ENCODE measurements around the gene VAV1. TPM values are rescaled to one million over a fixed set of nuclear protein-coding genes. Genes with fewer than 3 reads are reported as not detected.

The VAV1 gene
- total RNA-seq, 1 experiment from 2014 or later = not detected

- no peaks in the 10 kb centered on the region for H3K9me3 ChIP-seq
- H3K9me3 Mint-ChIP-seq (ENCODE audit: unreplicated experiment) = no peaks in the 10 kb centered on the region
- no TSS peak for BruUV-seq (replicated peaks)
- no peaks in the 10 kb centered on the region for H3K4me1 ChIP-seq
- intact Hi-C loops (cut with micrococcal nuclease; ENCODE audit: unreplicated experiment) = no loop called here
- H3K4me3 ChIP-seq (ENCODE audit: low read depth, low read length) = no peak overlapping the region
- no peak overlapping the region for H3K4me3 Mint-ChIP-seq (ENCODE audit: unreplicated experiment)
- ChIA-PET CTCF (no interaction called here), POLR2A (no interaction called here)
- H3K27me3 Mint-ChIP-seq (ENCODE audit: insufficient read depth, unreplicated experiment) = peaks cover 4% of the 10 kb centered on the region
- DNase-seq = no peak
- no peaks in the 10 kb centered on the region for H3K27me3 ChIP-seq (replicated peaks; ENCODE audit: control insufficient read depth, insufficient read depth, low read length)
- no peak for TF ChIP-seq CTCF (IDR thresholded peaks at IDR 0.05; ENCODE audit: insufficient read depth in 1 of 2, low read depth in 1 of 2, low read length in 1 of 2, severe bottlenecking in 1 of 2, unreplicated experiment in 1 of 2)
- no peak overlapping the region for H3K27ac Mint-ChIP-seq (ENCODE audit: unreplicated experiment)
- no peaks in the 10 kb centered on the region for H3K4me1 Mint-ChIP-seq (ENCODE audit: low read depth, unreplicated experiment)
- no peaks in the 10 kb centered on the region for H3K36me3 Mint-ChIP-seq (ENCODE audit: insufficient read depth, unreplicated experiment)
- no peaks in the 10 kb centered on the region for H3K36me3 ChIP-seq (ENCODE audit: control insufficient read depth, insufficient read depth, low read length)
Measured at GRCh38 chr19:6808494-6808893, 36.0 kb downstream of the VAV1 start.

GRCh38 chr19:6809262-6809661 lies 36.8 kb downstream of the VAV1 start:
- BruUV-seq (replicated peaks) = no TSS peak
- CTCF ChIA-PET = no interaction called here
- Histone ChIP-seq H3K27me3 (replicated peaks; ENCODE audit: control insufficient read depth, insufficient read depth, low read length) (no peaks in the 10 kb centered on the region), H3K36me3 (ENCODE audit: control insufficient read depth, insufficient read depth, low read length) (no peaks in the 10 kb centered on the region), H3K4me3 (ENCODE audit: low read depth, low read length) (no peak overlapping the region), H3K9me3 (no peaks in the 10 kb centered on the region), H3K4me1 (no peaks in the 10 kb centered on the region)
- H3K4me1 Mint-ChIP-seq (ENCODE audit: low read depth, unreplicated experiment) = no peaks in the 10 kb centered on the region
- intact Hi-C loops (cut with micrococcal nuclease; ENCODE audit: unreplicated experiment) = no loop called here
- H3K36me3 Mint-ChIP-seq (ENCODE audit: insufficient read depth, unreplicated experiment) = no peaks in the 10 kb centered on the region
- H3K4me3 Mint-ChIP-seq (ENCODE audit: unreplicated experiment) = no peak overlapping the region
- peaks cover 4% of the 10 kb centered on the region for H3K27me3 Mint-ChIP-seq (ENCODE audit: insufficient read depth, unreplicated experiment)
- POLR2A ChIA-PET = no interaction called here
- H3K27ac Mint-ChIP-seq (ENCODE audit: unreplicated experiment) = no peak overlapping the region
- no peak for TF ChIP-seq CTCF (IDR thresholded peaks at IDR 0.05; ENCODE audit: insufficient read depth in 1 of 2, low read depth in 1 of 2, low read length in 1 of 2, severe bottlenecking in 1 of 2, unreplicated experiment in 1 of 2)
- peaks cover 2% of the 10 kb centered on the region for H3K9me3 Mint-ChIP-seq (ENCODE audit: unreplicated experiment)
- no peak for DNase-seq

DNA sequence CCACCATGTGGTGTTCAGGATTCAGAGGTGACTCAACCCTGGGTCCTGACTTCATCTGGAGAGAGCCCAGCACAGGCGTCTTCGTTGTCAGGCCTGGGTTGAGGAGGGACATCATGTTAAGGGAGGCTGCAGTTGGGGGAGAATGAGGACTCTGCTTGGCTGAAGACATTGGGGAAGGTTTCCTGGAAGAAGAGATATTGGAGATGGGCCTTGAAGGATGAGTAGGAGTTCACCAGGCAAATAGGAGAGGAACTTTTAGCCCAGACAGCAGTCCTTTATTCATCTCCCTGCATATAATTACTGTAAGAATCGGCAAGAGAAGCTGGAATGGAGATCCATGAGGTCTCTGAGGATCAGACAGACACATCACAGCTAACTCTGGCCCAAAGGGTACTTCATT lies 38.9 kb downstream of the VAV1 start:
- POLR2A ChIA-PET = no interaction called here
- H3K36me3 Mint-ChIP-seq (ENCODE audit: insufficient read depth, unreplicated experiment) = no peaks in the 10 kb centered on the region
- intact Hi-C loops (cut with micrococcal nuclease; ENCODE audit: unreplicated experiment) = no loop called here

More for the DNA sequence above, 38.9 kb downstream of the VAV1 start:
- no peak for DNase-seq
- H3K9me3 ChIP-seq = no peaks in the 10 kb centered on the region
- H3K4me3 ChIP-seq (ENCODE audit: low read depth, low read length) = no peak overlapping the region
- TF ChIP-seq CTCF (IDR thresholded peaks at IDR 0.05; ENCODE audit: insufficient read depth in 1 of 2, low read depth in 1 of 2, low read length in 1 of 2, severe bottlenecking in 1 of 2, unreplicated experiment in 1 of 2) = no peak
- Mint-ChIP-seq H3K9me3 (ENCODE audit: unreplicated experiment) (peaks cover 9% of the 10 kb centered on the region), H3K27ac (ENCODE audit: unreplicated experiment) (no peak overlapping the region), H3K27me3 (ENCODE audit: insufficient read depth, unreplicated experiment) (peaks cover 7% of the 10 kb centered on the region), H3K4me1 (ENCODE audit: low read depth, unreplicated experiment) (no peaks in the 10 kb centered on the region), H3K4me3 (ENCODE audit: unreplicated experiment) (no peak overlapping the region)
- H3K4me1 ChIP-seq = no peaks in the 10 kb centered on the region
- CTCF ChIA-PET = interaction anchor here (0.7 kb wide), 1 partner anchor 158 kb away, joined by 3 read pairs; no protein-coding TSS in a partner anchor
- H3K36me3 ChIP-seq (ENCODE audit: control insufficient read depth, insufficient read depth, low read length) = no peaks in the 10 kb centered on the region
- H3K27me3 ChIP-seq (replicated peaks; ENCODE audit: control insufficient read depth, insufficient read depth, low read length) = no peaks in the 10 kb centered on the region
- BruUV-seq (replicated peaks) = no TSS peak

All from Caco-2 (cell line).